GM21367 (cell line): ENCODE measurements around the gene MPI.
"Not testable (repeated sequence)": the region's sequence is repeated elsewhere in the genome, so short reads cannot be mapped to it uniquely, and the experiment has no call there.

ENCODE experiments used
- ATAC-seq: cut with Tn5 transposase; IDR thresholded peaks from one replicate; pipeline ENCODE4 v1.9.1; 2021; ENCODE audit not compliant: unreplicated experiment

The MPI gene

GRCh38 chr15:74890665-74890960 lies 771 bp downstream of the MPI start:
- no peak for ATAC-seq

- ATAC-seq: no peak
These were observed 1.6 kb downstream of the MPI start for GRCh38 chr15:74891469-74891868.

DNA sequence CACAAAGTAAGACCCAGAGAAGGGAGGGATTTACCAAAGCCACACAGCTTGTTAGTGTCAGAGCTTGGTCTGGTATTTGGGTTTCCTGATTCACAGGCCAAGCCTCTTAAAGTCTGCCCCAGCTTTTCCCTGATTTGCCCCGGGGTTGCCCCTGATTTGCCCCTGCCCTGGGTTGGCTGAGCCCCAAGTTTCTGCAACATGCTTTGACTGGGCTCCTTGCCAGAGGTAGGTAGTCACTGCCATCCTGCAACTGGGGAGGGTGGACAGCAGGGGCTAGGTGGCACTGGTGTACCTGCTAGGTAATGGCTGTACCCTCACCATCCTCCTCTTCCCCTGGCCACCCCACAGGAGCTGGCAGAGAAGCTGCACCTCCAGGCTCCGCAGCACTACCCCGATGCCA lies 2.5 kb downstream of the MPI start:
- no peak for ATAC-seq

DNA sequence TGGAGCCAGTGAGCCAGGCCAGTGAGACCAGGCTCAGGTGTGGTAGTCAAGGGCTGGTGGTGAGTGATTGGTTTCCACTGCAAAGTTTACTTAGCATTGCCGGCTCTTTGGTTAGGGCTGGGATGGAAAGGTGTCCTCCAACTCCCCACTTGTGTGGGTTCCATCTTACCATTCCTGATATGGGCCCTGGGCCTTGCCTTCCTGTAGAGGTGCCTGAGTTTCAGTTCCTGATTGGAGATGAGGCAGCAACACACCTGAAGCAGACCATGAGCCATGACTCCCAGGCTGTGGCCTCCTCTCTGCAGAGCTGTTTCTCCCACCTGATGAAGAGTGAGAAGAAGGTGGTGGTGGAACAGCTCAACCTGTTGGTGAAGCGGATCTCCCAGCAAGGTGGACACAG lies 3.1 kb downstream of the MPI start:
- ATAC-seq: no peak

DNA sequence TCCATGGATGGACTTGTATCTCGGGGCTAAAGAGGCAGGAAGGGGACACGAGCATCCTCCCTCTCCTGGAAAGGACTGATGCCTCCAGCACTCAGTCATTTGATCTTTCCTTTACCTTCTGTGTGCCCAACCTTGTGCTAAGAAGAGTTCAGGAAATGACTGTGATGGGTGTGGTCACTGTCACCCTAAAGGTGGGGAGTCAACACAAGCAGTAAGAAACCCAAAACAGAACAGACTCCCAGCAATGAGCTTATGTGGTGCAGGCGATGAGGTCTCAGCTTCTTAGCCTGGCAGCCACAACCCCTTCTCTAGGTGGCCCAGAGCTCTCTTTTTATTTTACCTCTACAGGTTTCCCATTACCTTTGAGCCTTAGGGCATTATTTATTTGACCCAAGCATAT lies 3.8 kb downstream of the MPI start:
- no peak for ATAC-seq

- ATAC-seq: not testable (repeated sequence)
These were observed 4.5 kb downstream of the MPI start for GRCh38 chr15:74894383-74894782.

- no peak for ATAC-seq
These were observed 6.0 kb downstream of the MPI start for GRCh38 chr15:74895830-74896229.

DNA sequence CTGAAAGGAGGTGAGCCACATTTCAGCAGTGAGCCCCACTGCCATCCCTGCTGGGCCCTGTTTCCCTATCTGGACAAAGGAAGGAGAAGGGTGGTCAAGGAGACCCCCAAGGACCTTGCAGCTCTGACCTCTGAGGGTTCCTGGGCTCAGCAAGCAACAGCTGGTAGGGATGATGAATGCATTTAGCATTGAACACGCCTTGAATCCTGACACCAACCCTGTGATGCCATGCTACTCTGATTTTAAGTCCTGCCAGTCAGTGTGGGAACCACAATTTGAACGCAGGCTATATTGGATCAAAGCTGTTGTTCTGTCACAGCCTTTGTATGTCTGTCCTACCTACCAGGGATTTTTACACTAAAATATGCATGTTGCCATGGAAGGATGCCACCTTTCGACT lies 6.5 kb downstream of the MPI start:
- no peak for ATAC-seq

- ATAC-seq: no peak
These were observed 7.5 kb downstream of the MPI start for GRCh38 chr15:74897300-74897701.

DNA sequence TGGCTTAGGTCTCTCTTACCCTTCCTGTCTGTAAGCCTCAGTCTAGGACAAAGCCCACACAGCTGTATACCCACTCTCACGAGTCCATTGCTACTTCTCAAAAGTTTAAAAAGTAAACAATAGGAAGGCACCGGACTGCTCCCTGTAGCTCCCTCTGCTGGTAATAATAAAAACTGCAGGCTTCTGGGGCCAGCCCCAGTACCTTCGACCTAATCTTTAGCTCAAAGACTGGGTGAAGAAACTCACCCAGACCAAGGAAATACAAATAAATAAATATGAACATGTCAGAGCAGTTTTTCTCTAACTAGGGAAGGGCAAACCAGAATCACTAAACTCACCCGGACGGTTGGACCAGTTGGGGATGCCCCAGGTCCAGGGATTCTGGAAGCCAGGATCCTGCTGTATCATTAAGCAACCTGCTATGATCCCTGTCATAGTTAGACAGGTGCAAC lies 11.8 kb downstream of the MPI start:
- ATAC-seq: no peak

- no peak for ATAC-seq
These were observed 12.6 kb downstream of the MPI start for GRCh38 chr15:74902295-74903075.

GRCh38 chr15:74903676-74904075 lies 13.8 kb downstream of the MPI start:
- no peak for ATAC-seq

- ATAC-seq: no peak
These were observed 14.5 kb downstream of the MPI start for GRCh38 chr15:74904190-74904805.

DNA sequence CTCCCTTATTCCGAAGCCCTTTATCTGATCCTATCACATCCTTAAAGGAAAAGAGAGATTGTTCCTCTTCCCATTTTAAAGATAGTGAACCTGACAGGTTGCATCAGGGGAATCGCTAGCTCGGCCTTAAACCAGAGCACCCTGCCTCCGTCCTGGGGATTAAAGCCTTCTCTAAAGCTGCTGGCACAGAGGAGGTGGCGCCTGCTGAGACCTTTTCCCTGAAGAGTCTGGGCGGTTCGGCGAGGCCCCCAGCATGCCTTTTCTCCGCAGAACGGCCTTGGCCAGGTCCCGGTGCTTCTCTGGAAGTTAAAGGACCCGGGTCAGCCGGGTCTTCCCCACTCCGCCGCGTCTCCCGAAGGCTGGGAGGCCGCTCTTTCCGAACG lies 16.2 kb downstream of the MPI start:
- ATAC-seq: no peak

- peak; percentile 59 for ATAC-seq
These were observed 16.8 kb downstream of the MPI start, which contains the start of gene FAM219B for GRCh38 chr15:74906450-74907162. Gene FAM219B (minus strand): TSS chr15:74906851. CDS start chr15:74906800, 51 bp downstream.

DNA sequence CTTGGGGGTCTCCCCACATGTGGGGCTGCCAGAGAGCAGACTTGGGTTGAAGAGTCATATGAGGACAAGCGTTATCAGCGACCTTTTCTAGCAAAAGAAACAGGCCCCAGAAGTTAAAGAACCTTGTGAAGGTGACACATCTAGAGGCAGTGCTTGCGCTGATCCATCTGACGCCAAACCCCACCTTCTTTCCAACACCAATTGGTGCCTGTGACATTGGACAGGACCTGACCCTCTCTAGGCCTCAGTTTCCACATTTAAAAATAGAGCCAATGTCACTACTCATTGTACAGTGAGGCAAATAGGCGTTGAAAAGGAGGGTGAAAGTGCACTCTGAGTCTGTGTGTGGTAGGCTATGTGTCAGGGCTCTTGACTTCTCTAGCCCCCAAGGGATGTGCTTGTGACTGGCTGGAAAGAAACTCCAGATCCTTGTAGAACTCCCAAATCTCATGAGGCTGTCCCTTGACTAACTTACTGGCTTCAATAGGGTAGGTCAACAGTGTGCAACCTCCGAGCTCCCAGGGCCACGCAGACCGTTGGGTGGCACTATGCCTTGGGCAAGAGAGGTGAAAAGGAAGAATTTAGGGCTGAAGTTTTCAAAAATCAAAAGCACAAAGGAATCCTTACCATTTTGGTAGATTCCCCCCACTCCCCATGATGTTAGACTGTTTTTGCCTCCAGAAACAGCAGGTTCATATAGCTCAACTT lies 17.5 kb downstream of the MPI start:
- ATAC-seq: peak; percentile 15

DNA sequence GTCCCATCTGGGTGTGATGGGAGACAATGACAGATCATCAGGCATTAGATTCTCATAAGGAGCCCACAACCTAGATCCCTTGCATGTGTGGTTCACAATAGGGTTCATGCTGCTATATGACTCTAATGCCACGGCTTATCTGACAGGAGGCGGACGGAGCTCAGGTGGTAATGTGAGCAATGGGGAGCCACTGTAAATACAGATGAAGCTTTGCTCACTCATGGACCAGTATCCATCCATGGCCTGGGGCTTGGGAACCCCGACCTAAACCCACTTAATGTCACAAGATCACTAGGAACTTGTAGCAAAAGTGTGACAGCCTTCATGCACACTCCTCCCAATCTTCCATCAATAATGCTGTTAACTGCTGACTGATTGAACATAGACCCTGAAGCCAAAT lies 18.8 kb downstream of the MPI start:
- no peak for ATAC-seq

GRCh38 chr15:74913041-74913440 lies 23.2 kb downstream of the MPI start:
- ATAC-seq: no peak

DNA sequence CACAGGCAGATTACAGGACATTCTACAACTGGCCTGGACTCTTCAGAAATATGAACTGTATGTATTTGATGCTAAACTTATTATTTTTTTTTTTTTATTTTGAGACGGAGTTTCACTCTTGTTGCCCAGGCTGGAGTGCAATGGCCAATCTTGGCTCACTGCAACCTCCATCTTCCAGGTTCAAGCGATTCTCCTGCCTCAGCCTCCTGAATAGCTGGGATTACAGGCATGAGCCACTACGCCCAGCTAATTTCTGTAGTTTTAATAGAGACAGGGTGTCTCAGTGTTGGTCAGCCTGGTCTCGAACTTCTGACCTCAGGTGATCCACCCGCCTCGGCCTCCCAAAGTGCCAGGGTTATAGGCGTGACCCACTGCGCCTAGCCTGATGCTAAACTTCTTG lies 24.0 kb downstream of the MPI start:
- not testable (repeated sequence) for ATAC-seq

- ATAC-seq: no peak
These were observed 27.8 kb downstream of the MPI start for GRCh38 chr15:74917676-74918075.

DNA sequence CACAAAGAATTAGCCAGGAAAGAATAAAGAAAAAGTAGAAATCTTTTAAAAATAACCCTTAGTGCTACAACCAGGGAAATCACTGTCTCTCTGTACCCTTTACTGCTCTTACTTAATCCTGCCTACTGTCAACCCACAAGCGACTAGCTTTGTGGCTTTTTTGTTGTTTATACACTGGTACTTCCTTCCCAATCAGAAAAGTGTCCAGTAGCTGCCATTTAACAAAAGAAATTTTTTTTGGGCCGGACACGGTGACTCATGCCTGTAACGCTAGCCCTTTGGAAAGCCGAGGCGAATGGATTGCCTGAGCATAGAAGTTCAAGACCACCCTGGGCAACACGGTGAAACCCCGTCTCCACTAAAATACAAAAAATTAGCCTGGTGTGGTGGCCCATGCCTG lies 30.6 kb downstream of the MPI start:
- ATAC-seq: no peak

GRCh38 chr15:74924525-74924924 lies 34.7 kb downstream of the MPI start:
- ATAC-seq: no peak
